ENCODE data around the gene DMXL1.

Gene DMXL1, protein sequence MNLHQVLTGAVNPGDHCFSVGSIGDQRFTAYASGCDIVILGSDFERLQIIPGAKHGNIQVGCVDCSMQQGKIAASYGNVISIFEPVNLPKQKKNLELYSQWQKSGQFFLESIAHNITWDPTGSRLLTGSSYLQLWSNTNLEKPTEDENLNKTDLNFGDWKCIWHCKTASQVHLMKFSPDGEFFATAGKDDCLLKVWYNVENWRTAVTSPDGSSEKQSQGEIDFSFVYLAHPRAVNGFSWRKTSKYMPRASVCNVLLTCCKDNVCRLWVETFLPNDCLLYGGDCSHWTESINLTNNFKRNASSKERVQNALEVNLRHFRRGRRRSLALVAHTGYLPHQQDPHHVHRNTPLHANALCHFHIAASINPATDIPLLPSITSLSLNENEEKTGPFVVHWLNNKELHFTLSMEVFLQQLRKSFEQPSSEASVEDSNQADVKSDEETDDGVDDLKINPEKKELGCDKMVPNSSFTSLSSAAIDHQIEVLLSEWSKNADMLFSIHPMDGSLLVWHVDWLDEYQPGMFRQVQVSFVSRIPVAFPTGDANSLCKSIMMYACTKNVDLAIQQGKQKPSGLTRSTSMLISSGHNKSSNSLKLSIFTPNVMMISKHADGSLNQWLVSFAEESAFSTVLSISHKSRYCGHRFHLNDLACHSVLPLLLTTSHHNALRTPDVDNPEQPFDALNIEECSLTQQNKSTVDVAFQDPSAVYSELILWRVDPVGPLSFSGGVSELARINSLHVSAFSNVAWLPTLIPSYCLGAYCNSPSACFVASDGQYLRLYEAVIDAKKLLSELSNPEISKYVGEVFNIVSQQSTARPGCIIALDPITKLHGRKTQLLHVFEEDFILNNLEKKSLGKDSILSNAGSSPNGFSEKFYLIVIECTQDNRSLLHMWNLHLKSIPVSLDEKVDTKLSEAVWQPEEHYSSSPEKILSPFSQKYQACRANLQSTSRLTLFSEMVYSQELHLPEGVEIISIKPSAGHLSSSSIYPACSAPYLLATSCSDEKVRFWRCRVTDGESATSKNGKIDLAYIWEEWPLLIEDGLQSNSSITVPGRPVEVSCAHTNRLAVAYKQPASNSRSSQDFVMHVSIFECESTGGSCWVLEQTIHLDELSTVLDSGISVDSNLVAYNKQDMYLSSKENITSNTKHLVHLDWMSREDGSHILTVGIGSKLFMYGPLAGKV (N-terminal part only)

DNA sequence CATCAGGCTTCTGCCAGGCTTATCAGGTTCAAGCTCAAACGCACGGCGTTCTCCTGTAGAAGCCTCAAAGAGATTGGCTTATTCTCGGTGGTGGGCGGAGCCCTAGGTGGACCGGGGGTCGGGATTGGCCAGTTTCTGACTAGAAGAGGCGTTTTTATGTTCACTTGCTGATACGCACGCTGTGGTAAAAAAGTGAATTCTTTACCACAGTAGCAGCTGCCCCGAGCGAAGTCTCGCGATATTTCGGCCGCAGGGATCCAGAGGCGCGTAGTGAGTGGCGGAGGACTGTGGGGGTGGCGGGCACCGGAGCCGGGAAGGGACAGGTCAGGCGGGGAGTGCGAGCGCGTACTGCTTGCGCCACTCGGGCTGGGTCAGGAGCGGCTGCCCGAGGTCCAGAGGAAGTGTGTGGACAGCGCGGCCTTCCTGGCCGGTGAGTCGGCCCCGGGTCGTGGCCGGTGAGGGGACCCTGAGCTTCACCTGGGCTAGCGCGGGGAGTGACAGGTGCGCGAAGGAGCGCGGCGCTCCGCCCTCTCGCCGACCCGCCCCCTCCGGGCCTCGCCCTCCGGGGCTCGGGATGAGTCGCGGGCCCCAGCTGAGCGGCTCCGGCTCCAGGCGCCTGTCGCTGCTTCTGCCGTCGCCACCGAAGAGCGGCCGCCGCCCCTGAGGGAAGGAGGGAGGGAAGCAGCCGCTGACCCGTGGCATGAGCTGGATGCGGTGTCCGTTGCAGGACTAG is at the start of gene DMXL1:
Gene DMXL1 (plus strand): TSS at position 260 of the 733 bp plus-strand sequence. CDS start 483 bp downstream, outside the sequence.
- DNase-seq (ENCODE audit: low spot score) = peak; percentile 98

DNA sequence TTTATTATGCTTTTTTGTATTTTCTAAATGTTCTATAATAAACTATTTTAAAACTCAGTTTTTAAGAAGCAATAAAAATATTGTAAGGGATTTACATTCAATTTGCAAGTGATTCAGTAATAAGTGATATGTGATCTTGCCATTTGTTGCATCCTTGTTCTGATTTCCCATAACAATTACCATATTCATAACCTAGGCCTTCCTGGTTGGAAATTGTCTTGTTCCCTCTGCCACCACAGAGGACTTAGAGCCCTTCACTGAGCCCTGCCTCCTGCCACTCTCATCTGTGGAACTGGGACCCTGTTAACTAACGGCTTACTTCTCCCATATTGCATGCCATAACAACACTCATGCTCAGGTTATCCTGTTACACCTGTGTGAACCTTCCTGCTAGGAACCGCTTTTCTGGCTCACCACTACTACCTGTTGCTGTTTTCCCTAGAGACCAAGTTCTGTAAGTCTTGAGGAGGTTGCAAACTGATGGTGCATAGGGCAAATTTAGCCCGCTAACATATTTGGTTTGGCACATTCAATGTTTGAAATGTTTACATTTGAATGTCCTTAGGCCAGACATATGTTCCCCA is 49.6 kb upstream of the DMXL1 start:
- no peak for DNase-seq (ENCODE audit: low spot score)

DNA sequence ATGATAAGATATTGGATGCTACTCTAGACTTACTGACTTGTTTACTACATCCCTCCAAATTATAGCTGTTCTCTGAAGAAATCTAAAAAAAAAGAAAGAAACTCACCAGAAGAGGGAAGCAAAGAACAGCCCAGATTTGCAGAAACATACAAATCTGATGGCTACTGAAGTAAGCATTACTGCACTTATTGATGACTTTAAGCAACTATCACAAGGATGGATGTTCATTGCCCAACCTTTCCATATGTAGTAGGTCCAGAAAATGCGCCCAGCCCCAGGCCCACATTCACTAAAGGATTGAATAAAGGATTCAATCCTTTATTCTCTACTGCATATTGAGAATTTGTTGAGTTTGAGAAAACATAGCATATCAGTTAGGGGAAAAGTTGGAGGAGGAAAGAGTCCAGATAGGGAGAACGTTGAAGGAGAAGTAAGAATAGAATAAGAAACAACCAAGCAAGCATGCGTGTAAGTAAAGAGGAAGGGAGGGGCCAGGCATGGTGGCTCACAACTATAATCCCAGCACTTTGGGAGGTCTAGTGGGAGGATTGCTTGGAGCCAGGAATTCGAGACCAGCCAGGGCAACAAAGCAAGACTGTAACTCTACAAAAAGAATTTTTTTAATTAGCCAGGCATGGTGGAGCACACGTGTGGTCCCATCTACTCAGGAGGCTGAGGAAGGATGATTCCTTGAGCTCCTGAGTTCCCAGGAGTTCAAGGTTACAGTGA is 48.7 kb upstream of the DMXL1 start:
- DNase-seq (ENCODE audit: low spot score) = peak; percentile 15

DNA sequence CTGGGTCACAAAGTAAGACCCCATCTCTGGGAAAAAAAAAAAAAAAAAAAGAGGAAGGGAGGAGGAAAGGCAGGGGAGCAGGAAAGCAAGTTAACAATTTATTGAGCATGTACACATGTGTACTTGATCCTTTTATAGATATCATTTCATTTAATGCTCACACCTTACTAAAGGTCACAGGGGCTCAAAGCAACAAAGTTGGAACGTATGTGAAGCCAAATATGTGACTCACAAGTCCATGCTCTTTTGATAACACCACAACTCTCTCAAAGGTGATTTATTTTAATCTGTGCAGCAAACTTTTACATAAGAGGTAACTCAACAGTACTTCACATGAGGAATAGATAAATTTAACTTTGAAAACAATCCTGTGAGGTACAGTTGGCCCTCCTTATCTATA is 48.1 kb upstream of the DMXL1 start:
- no peak for DNase-seq (ENCODE audit: low spot score)

DNA sequence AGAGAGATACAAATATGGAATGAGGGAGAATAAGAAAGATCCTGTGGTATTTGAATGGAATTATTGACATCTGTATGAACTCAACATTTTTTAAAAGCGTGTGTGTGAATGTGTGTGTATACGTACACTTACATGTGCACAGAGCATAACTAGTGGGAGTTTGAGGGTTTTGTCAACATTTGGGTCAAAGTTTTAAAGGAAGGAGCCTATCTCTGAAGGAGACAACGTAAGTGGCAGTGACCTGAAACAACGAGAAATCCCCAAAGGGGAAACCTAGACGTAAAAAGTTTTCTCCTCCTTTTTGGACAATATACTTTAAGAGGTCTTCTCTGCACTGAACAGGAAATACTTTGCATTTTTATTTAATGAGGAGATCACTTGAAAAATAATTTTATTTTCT is 42.3 kb upstream of the DMXL1 start:
- no peak for DNase-seq (ENCODE audit: low spot score)

DNA sequence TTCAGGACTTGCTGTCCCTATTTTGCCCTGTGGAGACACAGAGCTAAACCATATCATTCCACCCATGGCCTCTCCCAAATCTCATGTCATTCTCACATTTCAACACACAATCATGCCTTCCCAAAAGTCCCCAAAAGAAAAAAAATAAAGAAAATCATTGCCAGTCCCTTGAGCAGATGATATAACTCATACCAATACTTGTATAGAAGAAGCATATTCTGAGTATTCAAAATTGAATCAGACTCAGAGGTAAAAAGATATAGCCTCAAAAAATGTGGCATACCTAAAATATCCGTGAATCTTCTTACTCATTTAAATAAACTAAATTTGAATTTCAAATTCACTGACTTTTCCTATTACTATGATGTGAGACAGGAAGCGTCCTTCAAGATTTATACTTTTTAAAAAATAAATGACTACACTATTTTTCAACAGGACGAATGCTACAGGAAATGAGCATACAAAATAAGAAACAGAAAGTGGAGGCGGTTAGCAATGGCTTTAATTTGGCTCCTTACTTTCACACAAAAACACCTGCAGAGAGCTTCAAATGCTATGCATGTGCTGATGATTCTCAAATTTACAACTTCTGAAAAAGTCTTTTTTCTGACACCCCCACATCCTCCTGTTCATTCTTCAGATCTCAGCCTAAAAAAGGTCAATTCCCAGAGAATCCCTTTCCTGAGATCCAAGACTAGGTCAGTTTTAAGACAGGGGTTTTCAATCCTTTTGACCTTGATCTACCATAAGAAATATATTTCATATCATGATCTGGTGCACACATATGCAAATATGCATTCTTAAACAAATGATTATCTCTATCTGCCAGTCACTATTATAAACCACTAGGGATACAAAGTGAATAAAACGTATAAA is 39.6 kb upstream of the DMXL1 start:
- peak; percentile 12 for DNase-seq (ENCODE audit: low spot score)

DNA sequence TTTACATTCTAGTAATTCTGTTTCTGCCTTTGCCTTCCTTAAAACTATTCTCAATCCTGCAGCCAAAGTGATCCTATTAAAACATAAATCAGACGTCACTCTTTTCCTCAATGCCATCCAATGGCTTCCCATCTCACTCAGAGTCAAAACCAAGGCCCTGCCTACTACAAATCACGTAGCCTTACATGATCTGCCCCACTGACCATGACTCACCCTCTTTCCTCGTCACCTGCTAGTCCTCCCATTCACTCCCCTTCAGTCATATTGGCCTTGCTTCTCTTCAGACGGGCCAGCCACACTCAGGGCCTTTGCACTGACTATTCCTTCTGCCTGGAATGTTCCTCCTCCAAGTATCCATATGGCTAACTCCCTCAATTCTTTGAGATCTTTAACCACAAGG is 39.0 kb upstream of the DMXL1 start:
- no peak for DNase-seq (ENCODE audit: low spot score)

DNA sequence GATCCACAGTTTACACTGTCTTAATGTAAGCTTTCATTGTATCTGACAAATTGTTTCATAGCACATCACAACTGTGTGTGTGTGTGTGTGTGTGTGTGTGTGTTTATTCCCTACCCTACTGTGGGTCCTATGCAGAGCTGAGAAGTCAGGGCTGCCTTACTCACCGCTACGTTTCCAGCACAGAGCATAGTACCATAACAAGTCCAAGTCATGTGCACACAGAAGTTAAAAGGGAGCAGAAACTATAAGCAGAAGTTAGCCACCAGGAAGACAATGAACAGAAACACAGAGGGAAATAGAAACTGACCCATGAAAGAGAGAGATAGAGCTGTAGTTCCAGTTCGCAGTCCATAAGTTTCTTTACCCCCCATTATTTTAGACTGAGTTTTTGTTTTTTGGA is 38.2 kb upstream of the DMXL1 start:
- no peak for DNase-seq (ENCODE audit: low spot score)

DNA sequence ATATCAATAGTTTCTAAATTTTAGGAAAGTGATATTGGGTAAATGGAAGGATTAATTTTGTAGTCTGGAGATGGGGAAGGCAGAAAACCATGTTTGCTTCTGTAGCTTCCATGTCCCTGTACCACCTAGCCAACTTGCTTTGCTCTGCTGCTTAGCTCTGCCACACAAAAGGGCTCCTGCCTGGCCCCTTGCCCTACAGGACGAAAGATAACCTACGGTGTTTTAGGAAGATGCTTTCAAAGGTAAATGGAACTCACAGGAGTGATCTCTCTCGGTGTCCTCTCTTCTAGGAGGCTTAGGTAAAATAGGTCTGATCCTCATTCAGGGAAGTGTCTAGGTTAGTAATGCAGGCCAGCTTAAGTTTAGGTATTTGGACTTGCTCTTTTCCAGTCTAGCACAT is 37.8 kb upstream of the DMXL1 start:
- no peak for DNase-seq (ENCODE audit: low spot score)

DNA sequence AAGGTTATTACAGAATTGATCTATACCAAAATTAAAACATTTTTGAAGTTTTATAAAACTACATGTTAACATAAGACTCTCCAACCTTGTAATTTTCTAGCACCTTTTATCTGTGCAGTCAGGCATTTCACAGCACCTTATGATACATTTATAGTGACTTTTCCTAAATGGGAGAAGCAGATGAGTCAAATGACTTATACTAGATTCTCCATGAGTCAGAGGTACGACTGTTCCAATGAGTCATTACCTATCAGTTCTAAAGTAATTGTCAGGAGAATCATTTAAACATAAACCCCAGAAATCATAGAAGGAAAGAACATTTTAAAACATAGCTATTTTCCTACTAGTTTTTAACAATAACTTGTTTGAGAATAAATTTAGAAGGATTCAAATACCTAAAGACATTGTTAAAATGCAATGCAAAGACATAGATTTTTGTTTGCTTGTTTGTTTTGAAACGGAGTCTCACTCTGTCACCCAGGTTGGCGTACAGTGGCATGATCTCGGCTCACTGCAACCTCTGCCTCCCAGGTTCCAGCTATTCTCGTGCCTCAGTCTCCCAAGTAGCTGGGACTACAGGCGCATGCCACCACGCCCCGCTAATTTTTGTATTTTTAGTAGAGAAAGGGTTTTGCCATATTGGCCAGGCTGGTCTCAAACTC is 34.7 kb upstream of the DMXL1 start:
- DNase-seq (ENCODE audit: low spot score) = no peak

DNA sequence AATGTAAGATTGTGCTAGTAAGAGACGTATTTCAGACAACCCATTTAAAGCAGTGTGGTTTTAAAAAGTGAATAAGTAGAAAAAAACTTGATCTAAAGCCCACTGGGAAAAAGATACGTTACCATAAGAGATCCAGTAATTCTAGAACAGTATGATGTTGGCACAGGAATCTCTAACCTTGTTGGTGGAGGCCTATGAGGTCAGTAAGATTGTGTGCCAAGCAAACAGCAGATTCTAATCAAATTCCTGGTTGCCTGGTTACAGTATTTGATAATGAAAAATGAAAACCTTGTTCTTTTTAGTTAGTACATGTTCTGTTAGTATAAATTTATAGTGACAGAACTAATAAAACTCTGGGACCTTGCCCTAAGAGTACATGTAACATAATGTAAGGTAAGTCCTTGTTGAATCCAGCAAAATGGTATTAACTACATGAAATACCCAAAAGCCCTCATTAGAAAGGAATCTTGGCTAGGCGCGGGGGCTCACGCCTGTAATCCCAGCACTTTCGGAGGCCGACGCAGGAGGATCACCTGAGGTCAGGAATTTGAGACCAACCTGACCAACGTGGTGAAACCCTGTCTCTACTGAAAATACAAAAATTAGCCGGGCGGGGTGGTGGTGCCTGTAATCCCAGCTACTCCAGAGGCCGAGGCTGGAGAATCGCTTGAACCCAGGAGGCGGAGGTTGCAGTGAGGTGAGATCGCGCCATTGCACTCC is 33.2 kb upstream of the DMXL1 start:
- no peak for DNase-seq (ENCODE audit: low spot score)

DNA sequence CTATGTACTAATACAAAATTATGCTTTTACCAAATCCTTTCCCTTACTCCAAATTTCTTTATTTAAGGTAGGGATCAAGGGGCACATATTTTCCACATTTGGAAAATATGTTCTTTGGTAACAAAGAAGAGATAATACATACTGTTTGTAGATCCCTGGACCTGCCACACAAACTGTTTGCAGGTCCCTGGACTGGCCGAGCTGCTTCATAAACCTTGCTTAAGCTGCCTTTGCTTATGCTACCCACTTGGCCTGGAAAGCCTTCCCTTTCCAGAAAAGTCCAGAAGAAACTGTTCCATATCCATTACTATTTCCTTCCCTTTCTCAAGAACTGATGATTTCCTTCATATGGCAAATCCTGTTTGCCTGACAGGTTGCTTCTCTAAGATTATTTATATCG is 22.6 kb upstream of the DMXL1 start:
- no peak for DNase-seq (ENCODE audit: low spot score)

DNA sequence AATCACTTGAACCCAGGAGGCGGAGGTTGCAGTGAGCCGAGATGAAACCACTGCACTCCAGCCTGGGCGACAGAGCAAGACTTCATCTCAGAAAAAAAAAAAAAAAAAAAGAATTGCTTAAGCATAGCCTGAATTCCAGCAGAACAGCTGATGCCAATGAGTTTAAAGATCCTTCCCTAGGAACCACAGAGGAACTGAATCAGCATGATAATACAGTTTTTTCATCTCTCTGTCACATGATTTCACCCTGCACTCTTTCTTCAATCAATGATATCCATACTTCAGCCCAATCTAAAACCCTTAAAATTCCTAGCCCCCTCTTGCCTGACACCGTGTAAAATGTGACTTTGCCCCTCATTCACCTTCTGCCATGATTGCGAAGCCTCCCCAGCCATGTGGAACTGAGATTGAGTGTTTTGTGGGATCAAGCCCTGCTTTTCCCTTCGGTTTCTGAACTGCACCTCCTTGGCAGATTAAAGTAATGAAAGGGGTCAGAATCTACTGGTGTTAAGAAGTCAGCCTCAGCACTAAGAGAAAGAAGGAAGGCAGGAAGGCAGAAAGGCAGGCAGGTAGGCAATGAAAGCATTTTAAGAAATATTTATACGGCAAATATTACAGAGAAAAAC is 20.9 kb upstream of the DMXL1 start:
- DNase-seq (ENCODE audit: low spot score) = no peak

DNA sequence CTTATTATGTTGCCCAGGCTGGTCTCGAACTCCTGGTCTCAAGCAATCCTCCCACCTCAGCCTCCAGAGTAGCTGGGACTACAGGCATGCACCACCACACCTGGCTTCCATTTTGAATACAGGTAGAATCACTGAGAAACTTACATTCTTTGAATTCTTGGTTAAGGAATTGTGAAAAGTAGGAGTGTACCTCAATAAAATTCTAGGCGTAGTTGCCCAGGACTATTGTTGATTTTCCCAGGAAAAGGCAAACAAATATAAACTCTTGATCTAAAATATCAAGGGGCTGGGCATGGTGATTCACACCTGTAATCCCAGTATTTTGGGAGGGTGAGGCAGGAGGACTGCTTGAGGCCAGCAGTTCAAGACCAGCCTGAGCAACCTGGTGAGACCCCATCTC is 16.8 kb upstream of the DMXL1 start:
- DNase-seq (ENCODE audit: low spot score) = no peak

DNA sequence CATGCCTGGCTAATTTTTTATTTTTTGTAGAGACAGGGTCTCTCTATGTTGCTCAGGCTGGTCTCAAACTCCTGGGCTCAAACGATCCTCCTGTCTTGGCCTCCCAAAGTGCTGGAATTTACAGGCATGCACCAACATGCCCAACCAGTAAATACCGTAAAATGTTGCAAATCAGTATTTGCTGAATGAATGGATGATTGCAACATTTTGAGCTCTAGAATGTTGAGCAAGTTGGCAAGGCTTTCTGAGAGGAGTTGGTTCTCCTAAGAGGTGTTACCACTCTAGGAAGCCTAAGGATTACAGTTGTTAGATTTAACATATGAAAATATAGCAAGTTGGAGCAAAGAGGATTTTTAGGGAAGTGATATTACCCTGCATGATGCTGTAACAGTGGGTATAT is 15.6 kb upstream of the DMXL1 start:
- DNase-seq (ENCODE audit: low spot score) = no peak

DNA sequence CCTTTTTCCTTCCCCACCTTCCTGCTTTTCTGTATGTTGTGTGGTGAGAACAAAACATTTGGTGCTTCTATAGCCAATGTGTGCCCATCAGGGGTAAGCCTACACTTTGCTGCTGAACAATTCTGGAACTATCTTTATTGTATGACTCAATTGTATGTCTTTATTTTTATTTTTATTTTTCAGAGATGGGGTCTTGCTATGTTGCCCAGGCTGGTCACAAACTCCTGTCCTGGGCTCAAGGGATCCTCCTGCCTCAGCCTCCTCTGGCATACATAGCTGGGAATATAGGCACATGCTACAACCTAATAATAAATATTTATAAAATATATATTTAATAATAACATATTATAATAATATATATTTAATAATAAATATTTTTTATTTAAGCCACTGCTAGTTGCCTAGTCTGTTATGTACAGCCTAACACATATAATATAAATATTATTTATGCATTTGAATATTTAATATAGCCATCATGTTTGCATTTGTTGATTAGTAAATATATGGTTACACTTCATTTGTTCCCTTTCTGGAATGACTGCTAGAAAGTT is 11.8 kb upstream of the DMXL1 start:
- DNase-seq (ENCODE audit: low spot score) = no peak

DNA sequence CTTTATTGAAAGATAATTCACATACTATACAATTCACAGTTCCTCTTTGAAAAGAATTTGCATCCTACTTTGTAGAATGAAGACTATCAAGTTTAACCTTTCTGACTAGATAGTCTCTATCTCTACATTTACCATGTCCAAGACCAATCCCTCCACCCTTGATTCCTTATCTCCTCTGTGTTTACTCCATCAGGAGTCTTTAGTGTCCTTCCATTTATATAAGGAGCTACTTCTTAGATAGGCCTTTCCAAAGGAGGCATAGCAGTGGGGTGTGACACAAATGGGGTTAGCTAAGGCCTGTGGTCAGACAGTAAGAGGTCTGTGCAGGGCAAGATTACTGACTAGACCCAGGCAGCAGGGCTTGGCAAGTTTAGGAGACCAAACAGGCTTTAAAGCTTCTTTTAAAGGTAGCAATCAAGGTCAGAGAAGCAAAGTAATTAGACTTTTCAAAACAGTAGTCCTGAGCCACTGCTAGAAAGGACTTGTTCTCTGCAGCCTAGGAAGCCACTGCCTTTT is 11.1 kb upstream of the DMXL1 start:
- no peak for DNase-seq (ENCODE audit: low spot score)

Measured in CD4-positive, alpha-beta T cell treated with Interleukin-6 at 100 ng/mL for 8 hours (primary cell).